HG03159 (cell line): ENCODE data around the gene SLC26A6.

Experiments used
- ATAC-seq: cut with Tn5 transposase; IDR thresholded peaks from one replicate; pipeline ENCODE4 v1.9.1; 2021; ENCODE audit warnings: mild to moderate bottlenecking, moderate library complexity; ENCODE audit not compliant: unreplicated experiment

Gene SLC26A6

DNA sequence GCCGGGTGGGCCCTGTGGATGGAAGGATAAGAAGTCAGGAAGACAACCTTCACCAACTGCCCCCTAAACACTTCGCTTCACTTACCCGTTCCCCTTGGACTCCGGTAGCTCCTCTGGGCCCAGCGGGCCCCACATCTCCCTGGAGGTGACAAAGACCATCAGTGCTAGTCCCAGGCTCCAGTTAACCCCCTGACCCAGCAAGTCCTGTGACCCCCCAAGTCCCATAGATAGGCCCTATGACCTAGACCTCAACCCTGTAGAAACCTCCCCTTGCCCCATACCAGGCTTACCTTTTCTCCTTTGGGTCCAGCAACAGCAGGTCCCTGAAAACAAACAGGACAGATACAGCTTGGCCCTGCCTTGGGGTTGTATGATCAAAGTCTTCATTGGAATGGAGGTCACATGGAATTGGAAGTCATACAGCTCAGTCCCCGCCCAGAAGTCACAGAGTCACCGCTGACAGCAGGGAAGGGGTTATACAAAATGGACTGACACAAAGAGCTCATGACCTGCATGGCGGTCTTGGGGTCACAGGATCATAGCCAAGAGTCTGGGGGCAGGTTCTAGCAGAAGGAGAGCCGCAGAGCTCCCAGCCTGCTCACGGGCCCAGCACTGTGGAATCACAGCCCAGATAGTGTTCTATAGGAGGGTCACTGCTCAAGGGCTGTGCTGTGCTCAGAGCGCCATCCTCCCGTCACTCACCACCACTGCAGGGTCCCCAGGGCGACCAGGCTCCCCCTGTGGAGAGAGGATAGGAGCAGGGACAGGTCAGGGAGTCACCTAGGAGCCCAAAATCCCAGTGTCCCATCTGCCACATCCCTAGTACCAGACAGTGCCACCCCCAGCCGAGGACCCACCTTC is 53.4 kb downstream of the SLC26A6 start:
- no peak for ATAC-seq

- no peak for ATAC-seq
These were observed 58.6 kb downstream of the SLC26A6 start for GRCh38 chr3:48576647-48577046.
